HG03066 (cell line): ENCODE measurements around the gene ZC2HC1B.

Experiments used
- ATAC-seq: cut with Tn5 transposase; IDR thresholded peaks from one replicate; pipeline ENCODE4 v1.9.1; 2021; ENCODE audit warnings: low read depth; ENCODE audit not compliant: unreplicated experiment

ZC2HC1B gene

DNA sequence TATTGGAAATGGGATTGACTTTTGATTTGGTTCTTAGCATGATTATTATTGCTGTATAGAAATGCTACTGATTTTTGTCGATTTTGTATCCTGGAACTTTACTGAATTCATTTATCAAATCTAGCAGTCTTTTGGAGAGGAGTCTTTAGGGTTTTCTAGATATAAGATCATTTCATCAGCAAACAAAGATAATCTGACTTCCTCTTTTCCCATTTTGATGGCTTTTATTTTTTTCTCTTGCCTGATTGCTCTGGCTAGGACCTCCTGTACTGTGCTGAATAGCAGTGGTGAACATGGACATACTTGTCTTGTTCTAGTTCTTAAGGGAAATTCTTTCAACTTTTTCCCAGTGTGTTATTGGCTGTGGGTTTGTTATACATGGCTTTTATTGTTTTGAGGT, 64.6 kb downstream of the ZC2HC1B start:
- ATAC-seq: no peak

DNA sequence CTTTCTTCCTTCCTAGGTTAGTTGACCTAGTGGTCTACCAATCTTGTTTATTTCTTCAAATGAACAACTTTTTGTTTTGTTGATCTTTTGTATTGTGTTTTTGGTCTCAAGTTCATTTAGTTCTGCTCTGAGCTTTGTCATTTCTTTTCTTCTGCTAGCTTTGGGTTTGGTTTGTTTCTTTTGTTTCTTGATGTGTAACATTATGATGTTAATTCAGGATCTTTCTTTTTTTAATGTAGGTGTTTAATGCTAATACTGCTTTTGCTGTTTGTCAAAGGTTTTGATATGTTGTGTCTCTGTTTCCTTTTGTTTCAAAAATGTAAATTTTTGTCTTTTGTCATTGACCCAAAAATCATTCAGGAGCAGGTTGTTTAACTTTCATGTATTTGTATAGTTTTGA, 65.7 kb downstream of the ZC2HC1B start:
- no peak for ATAC-seq

- ATAC-seq: no peak
Observed at GRCh38 chr6:143934331-143934730, 70.1 kb downstream of the ZC2HC1B start.

DNA sequence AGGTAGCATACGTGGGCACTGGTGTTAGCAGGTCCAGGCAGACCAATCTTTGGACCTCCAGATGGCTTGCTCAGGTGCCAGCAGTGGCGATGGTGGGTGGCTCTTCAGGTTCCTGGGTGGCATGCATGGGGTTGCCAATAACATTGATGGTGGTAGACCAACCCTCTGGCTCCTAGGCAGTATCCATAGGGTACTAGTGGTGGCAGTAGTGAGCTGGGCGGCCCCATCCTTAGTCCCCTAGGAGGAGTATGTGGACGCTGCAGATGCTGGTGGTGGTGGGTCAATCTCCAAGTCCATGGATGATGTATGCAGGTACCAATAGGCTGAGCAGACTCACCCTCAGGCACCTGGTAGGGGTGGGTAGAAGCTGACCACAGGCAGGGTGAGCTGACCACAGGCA, 70.6 kb downstream of the ZC2HC1B start:
- ATAC-seq: no peak

GRCh38 chr6:143936347-143936746, 72.1 kb downstream of the ZC2HC1B start:
- no peak for ATAC-seq

DNA sequence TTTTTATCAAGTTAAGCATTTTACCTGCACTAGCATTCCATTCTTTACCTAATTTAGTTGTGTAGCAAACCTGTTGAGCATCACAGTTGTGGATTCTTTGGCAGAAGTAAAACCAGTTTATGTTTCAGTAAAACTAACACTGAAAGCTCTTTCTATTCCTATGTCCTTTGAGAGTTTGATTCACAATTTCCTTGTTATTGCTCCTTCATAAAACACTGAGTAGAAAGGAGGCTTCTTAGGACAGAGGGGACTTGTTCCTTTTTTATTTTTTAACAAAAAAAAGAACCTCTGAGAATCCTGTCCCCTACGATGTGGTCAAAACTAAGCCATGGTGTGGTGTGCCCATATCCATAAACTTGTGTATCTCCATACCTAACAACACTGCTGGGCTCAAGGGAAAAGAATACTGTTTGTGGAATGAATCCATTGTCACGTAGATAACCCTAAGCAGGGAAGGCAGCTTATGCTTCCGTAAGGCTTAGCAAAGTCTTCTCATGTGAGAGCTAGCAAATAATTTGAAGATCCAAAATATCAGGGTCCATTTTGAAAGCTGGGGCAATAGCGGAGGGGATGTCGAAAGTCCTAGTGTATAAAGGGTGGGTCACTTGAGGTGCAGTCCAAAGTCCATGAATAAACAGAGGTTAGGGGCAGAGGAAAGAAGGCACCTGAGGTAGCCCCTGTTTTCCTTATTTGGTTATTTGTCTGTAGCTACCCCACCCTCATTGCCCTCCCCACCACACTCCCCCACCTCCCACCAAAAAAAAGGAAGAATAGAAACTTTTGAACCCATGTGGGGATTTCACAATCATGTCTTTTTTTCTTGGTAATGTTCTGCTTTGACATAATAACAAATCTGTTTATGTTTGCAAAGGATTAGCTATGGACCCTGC, 72.7 kb downstream of the ZC2HC1B start:
- no peak for ATAC-seq

- ATAC-seq: no peak
Observed at GRCh38 chr6:143937668-143937970, 73.3 kb downstream of the ZC2HC1B start.

DNA sequence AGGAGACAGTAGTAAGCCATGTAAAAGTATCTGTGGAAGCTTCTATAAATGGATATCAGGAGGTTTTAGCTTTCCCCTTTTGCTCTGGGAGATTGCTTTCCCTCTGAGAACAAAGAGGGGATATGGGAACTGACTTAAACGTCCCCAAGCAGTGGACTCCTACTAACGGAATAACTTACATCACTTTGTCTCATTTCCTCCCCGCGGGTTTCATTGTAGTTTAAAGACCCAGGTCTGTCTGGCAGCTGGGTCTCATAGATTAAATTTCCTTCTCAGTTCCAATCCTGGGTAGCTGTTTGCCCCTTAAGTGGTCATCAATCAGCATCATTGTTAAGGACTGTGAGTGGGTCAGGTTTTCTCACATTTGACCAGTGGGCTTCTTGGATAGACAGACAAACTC, 75.1 kb downstream of the ZC2HC1B start:
- ATAC-seq: no peak

DNA sequence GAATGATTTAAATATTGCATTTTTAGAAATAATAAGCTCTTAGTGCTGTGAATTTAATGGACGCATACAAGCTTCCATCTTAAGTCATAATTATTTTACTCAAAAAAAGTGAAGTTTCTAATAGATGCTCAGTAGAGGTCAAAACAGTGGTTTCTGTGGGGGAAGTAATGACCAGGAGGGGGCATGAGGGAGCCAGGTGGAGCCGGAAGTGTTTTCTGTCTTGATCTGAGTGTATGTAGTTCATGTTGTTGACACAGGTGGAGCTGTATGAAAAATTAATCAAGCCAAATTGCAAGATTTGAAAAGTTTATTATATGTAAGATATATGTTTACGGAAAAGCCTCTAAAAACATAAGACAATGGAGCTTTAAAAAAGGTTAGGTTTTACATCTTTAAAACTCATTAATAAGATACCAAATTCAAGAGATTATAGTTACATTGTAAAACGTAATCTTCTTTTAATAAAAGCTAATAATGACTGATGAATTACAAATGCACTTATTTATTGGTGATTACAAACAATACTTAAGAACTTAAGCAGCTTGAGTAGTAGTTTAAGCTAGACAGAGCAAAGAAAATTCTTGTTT, 75.8 kb downstream of the ZC2HC1B start:
- ATAC-seq: peak; percentile 96

DNA sequence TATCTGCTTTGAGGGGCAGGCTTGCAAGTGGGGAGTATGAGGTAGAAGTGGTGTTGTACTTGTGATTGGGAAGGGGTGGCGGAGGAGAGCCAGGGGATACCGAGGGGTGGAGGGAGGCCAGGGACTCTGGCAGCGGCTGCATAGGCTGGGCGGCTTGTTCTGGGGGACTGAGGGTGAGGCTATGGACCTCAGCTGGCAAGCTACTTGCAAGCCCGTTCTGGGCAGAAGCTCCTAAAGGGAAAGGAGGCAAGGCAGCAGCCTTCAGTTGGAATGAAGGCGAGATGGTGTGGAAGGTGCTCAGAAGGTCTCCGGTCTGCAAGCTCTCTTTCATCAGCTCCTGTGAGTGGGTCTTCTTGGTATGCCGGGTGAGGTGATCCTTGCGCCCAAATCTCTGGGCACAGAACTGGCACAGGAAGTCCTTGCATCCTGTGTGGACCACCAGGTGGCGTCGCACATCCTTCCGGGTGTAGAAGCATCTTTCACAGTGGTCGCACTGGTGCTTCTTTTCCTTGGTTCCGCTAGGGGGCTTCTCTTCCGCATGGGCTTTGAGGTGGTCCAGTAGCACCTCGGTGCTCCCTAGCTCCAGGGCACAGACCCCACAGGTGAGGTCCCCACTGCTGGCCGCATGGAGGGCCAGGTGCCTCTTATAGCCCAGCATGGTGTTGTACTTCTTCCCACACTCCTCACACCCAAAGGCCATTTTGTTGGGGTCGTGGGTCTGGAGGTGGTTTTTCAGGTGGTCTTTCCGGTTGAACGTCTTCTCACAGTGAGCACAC, 77.8 kb downstream of the ZC2HC1B start:
- no peak for ATAC-seq

DNA sequence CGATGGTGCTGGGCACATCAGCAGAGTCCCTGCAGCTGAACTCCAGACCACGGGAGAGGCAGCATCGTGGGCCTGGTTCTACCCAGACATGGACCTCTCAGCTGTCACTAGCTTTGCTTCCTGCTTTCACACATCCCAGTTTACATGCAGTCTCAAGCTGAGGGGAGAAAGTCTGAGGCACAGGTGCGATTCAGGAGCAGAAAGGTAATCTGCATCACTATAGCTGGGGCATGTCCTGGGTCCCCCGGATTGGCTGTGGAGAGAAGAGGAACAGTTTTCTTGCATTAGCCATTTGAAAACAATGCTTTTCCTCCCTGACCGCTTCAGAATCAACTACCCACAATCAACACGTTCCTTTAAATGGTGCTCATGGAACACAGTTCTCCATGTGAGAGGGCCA, 83.9 kb downstream of the ZC2HC1B start:
- no peak for ATAC-seq

GRCh38 chr6:143949535-143949934, 85.3 kb downstream of the ZC2HC1B start:
- ATAC-seq: no peak

DNA sequence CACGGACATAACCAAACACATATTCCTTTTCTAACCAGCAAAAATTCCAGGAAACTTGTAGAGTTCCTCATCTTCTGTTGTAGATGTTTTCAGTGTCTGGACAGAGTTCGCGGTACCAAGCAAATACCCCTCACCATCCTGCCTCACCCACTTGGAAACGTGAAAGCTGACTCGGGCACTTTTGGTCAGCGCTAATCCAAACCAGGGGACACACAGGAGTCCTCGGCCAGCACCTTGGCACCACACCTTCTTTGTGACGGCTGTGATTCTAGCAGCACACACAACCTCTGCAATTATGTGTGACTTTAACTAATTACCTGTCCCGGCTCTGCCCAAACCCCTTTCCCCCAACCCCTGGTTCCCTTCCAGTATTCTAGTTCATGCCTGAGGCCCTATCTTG, 85.7 kb downstream of the ZC2HC1B start:
- ATAC-seq: no peak

DNA sequence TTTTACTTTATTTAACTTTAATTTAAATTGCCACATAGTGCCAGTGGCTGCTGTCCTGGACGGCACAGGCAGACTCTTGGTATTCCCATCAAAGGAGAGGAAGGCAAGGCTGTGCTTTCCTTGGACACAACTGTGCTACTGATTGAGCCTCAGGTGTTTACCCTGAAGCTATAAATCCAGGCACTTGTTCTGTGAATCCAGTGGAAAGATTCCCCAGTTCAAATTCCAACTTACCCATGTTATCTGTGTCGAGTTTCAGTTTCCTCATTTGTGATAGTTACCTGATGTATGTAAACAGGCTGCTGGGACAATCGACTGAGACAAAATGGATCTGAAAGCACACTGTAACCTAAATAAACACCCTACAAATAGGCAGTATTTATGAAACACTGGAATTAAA, 86.6 kb downstream of the ZC2HC1B start:
- ATAC-seq: no peak

DNA sequence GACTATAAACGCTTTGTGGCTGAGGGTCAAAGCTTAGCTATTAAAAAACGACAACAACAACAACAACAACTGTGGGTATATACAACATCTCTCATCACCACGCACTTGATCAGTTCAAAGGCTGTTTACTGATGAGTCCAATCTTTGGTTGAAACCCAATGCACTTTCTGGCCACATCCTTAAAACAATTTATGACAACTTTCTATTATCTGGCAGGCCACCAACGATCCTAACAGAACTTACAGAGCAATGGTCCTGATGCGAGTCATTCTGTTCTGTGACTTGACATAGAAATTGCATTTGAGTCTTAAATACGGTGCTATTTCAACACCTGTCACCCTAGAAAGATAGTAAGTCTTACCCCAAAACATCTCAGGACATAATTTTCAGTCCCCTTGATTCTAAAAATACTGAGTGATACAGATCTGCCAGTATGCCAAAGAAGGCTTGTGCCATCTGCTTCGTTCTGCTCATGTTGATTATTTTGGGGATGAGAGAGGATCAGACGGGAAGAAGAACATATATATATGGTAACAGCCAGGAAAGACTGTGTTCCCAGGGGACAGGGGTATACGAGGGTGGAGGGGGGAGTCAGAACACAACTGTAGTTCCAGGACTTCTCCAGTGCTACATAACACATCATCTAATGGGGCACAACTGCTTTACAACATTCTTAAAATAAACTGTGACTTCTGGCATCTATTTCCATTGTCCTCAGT, 87.9 kb downstream of the ZC2HC1B start:
- no peak for ATAC-seq

- ATAC-seq: no peak
Observed at GRCh38 chr6:143952947-143953701, 88.8 kb downstream of the ZC2HC1B start.

GRCh38 chr6:143953922-143954321, 89.6 kb downstream of the ZC2HC1B start:
- no peak for ATAC-seq

DNA sequence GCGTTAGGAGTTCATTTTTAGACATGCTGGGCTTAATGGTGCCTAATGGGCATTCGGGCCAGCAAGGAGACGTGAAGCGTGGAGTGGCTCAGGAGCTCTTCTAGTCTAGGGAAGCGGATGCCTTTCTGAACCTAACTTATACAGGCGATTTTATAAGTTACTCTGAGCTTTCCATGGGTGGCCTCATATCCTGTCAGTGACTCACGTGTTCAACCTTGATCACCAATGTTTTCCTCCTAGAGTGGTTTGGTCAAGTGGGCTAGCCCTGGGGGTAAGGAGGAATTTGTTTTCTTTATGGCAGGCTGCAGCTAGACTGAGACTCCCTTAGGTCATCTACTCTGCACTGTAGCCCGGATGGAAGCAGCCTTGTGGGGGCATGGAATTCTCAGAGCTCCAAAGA, 91.7 kb downstream of the ZC2HC1B start:
- ATAC-seq: no peak

DNA sequence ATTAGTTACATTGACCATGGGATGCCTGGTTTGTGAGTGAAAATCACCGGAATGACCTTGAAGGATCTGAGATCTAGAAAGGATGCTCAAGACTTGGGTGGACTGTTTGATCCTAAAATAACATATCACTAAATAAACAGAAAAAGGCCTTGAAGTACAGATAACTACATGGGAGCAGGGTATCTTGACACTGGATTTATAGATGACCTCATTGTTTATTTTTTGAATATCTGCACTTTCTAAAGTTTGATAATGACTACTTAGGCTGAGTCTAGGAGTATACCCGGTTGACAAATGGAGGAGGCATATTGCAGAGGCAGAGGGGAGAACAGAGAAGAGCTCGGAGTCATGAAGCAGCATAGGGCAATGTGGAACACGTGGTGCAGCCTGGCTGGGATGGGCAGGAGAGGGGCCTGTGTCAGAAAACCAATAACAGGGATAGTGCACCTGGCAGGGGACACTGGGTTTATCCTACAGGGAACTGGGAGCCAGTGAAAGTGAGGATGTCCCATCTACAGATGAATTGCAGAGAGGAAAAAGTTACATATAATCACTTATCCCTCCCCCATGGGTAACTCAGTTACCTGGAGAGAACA, 93.5 kb downstream of the ZC2HC1B start:
- no peak for ATAC-seq

DNA sequence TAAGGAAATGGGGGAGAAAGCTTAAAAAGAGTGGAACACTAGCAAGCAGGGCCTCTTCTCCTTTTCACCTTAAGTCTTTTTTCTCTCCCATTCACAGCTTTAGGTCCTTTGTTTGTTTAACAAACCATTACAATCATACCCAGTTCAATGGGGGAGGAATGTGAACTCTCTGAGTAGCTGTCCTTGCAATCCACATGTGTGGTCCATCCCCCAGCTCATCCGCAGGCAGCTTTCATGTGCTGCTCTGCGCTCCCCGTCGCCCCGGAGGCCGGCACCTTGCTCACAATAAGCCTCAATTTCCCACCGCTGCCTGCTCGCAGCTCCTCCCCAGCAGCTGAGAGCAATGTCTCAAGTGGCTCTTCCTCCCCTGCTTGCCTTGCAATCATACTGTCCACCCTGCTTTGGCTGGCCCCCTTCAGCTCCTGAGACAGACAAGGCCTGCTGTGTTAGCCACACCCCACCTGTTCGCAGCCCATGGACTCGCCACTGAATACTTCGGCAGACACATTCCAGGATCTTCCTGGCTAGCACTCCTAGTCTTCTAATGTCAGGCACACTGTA, 94.6 kb downstream of the ZC2HC1B start:
- ATAC-seq: no peak
